Calu3 (cell line): Measurements from ENCODE around the gene ETFA. TPM values are rescaled to one million over a fixed set of nuclear protein-coding genes. Genes with fewer than 3 reads are reported as not detected.

Source experiments
- BruUV-seq: library from RNA; stranded (reverse); fragments of 400-500 nt; replicated peaks from 2 replicates; lab custom pipeline; 2021; lab: Mats Ljungman, UMichigan
- CTCF ChIA-PET: fragments of 300-600 bp; sonication (Branson Sonifier 250); formaldehyde crosslinking; loops from one replicate; lab custom pipeline; 2022; ENCODE audit warnings: antibody characterized with exemption; lab: Charles Lee
- DNase-seq: peaks from one replicate; pipeline ENCODE4 v3.0.0; 2022
- H3K27ac Mint-ChIP-seq: one replicate; pipeline ENCODE4 v1.8.0; 2022; ENCODE audit warnings: mixed read lengths; ENCODE audit not compliant: unreplicated experiment
- H3K27me3 Mint-ChIP-seq: one replicate; pipeline ENCODE4 v1.8.0; 2022; ENCODE audit warnings: mixed read lengths; ENCODE audit not compliant: unreplicated experiment
- H3K36me3 Mint-ChIP-seq: one replicate; pipeline ENCODE4 v1.8.0; 2022; ENCODE audit warnings: mild to moderate bottlenecking, moderate library complexity, mixed read lengths; ENCODE audit not compliant: insufficient read depth, unreplicated experiment
- H3K4me1 Mint-ChIP-seq: one replicate; pipeline ENCODE4 v1.8.0; 2022; ENCODE audit warnings: mild to moderate bottlenecking, low read depth, mixed read lengths; ENCODE audit not compliant: unreplicated experiment
- H3K4me3 Mint-ChIP-seq: one replicate; pipeline ENCODE4 v1.8.0; 2022; ENCODE audit warnings: mild to moderate bottlenecking, low read depth, moderate library complexity, mixed read lengths; ENCODE audit not compliant: unreplicated experiment
- H3K9me3 Mint-ChIP-seq: one replicate; pipeline ENCODE4 v1.8.0; 2022; ENCODE audit warnings: low read depth, mixed read lengths; ENCODE audit not compliant: unreplicated experiment
- CTCF ChIP-seq: fragments of 200-600 bp; IDR thresholded peaks from one replicate; pipeline ENCODE4 v1.8.0; 2022; ENCODE audit warnings: antibody characterized with exemption; ENCODE audit not compliant: unreplicated experiment
- intact Hi-C: fragments of 100-400 bp; cut with micrococcal nuclease; formaldehyde crosslinking; loops from one replicate; pipeline ENCODE4 v1.10.0; 2022; ENCODE audit not compliant: unreplicated experiment
- total RNA-seq: library from RNA; stranded (reverse); gene quantifications from 2 replicates; pipeline ENCODE4 v1.2.3, GENCODE V29; 2022

ETFA gene
- total RNA-seq, 1 experiment from 2014 or later, result 230 TPM

GRCh38 chr15:76187163-76187562 lies 124.1 kb downstream of the ETFA start:
- DNase-seq, result no peak
- Mint-ChIP-seq H3K4me1 (peaks cover 11% of the 10 kb centered on the region), H3K4me3 (no peak overlapping the region), H3K9me3 (no peaks in the 10 kb centered on the region), H3K27ac (no peak overlapping the region), H3K27me3 (peaks cover 23% of the 10 kb centered on the region), H3K36me3 (peaks cover 5% of the 10 kb centered on the region)
- CTCF ChIA-PET, result interaction anchor here (0.6 to 1.1 kb wide), 2 partner anchors 10 to 800 kb away, joined by 3 to 6 read pairs; no protein-coding TSS in a partner anchor
- intact Hi-C loops, result no loop called here
- no peak for TF ChIP-seq CTCF
- no TSS peak for BruUV-seq

DNA sequence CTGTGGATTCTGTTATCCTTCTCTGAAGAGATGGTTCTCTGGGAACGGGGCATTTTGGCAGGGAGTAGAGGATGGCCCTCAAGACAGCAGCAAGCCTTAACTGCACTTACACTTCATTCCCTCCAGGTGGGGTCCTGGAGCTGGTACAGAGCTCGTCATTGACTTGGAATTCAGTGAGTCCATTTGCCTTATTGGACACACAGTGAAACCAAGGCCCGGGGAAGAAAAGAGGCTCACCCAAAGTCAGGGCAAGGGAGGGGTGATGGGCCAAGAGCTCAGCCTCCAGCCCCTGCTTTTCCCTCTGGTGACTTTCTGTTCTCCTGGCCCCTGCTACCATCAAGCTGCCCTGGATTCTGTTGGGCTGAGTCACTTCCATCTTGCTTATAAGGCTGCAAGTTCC lies 125.6 kb downstream of the ETFA start:
- TF ChIP-seq CTCF, result peak; percentile 77
- Mint-ChIP-seq H3K4me3 (no peak overlapping the region), H3K4me1 (peaks cover 9% of the 10 kb centered on the region), H3K27me3 (peaks cover 35% of the 10 kb centered on the region), H3K9me3 (no peaks in the 10 kb centered on the region), H3K27ac (no peak overlapping the region), H3K36me3 (peaks cover 5% of the 10 kb centered on the region)
- intact Hi-C loops, result loop anchor here (1.0 kb wide), 1 partner anchor 681 kb away; no protein-coding TSS in a partner anchor
- CTCF ChIA-PET, result interaction anchor here (0.6 to 2.9 kb wide), 5 partner anchors 11 to 669 kb away, joined by 3 to 18 read pairs (median 4); no protein-coding TSS in a partner anchor
- DNase-seq, result peak; percentile 63
- no TSS peak for BruUV-seq

- Mint-ChIP-seq H3K27ac (no peak overlapping the region), H3K4me1 (no peaks in the 10 kb centered on the region), H3K4me3 (no peak overlapping the region), H3K27me3 (peaks cover 25% of the 10 kb centered on the region), H3K9me3 (no peaks in the 10 kb centered on the region), H3K36me3 (peaks cover 5% of the 10 kb centered on the region)
- BruUV-seq, result no TSS peak
- TF ChIP-seq CTCF, result no peak
- CTCF ChIA-PET, result interaction anchor here (1.3 to 2.9 kb wide), 2 partner anchors 12 to 45 kb away, joined by 4 to 18 read pairs; no protein-coding TSS in a partner anchor
- intact Hi-C loops, result loop anchor here (1.0 kb wide), 1 partner anchor 682 kb away; no protein-coding TSS in a partner anchor
- DNase-seq, result no peak
Measured at GRCh38 chr15:76184650-76185035, 126.6 kb downstream of the ETFA start.

GRCh38 chr15:76183930-76184649 lies 127.2 kb downstream of the ETFA start:
- no TSS peak for BruUV-seq
- Mint-ChIP-seq H3K27me3 (peaks cover 21% of the 10 kb centered on the region), H3K9me3 (no peaks in the 10 kb centered on the region), H3K4me1 (no peaks in the 10 kb centered on the region), H3K4me3 (no peak overlapping the region), H3K36me3 (peaks cover under 1% of the 10 kb centered on the region), H3K27ac (no peak overlapping the region)
- no peak for TF ChIP-seq CTCF
- intact Hi-C loops, result no loop called here
- CTCF ChIA-PET, result interaction anchor here (1.3 to 2.9 kb wide), 2 partner anchors 13 to 44 kb away, joined by 4 to 18 read pairs; no protein-coding TSS in a partner anchor
- DNase-seq, result no peak
